CD4-positive, alpha-beta T cell treated with Interleukin-15 for 4 hours (primary cell): Measurements from ENCODE around the gene RRAD.
"Not testable (repeated sequence)": the region's sequence is repeated elsewhere in the genome, so short reads cannot be mapped to it uniquely, and the experiment has no call there.

Experiments
- DNase-seq: peaks from one replicate; pipeline ENCODE4 v3.0.0-alpha.2; 2020; ENCODE audit warnings: low spot score

The RRAD gene

GRCh38 chr16:66925322-66925840 is at the start of gene RRAD:
Gene RRAD, minus strand, starts transcription at chr16:66925535. Its CDS starts 356 bp downstream, at chr16:66925179.
- no peak for DNase-seq

GRCh38 chr16:66974932-66975246 is 49.6 kb upstream of the RRAD start:
- DNase-seq: peak; percentile 54

GRCh38 chr16:66974156-66974931 is 49.0 kb upstream of the RRAD start:
- DNase-seq: not testable (repeated sequence)

- DNase-seq: no peak
Measured at GRCh38 chr16:66973716-66974115, 48.4 kb upstream of the RRAD start.

GRCh38 chr16:66972983-66973382 is 47.6 kb upstream of the RRAD start:
- no peak for DNase-seq

- no peak for DNase-seq
Measured at GRCh38 chr16:66970775-66971720, 45.7 kb upstream of the RRAD start.

GRCh38 chr16:66968847-66969246 is 43.5 kb upstream of the RRAD start:
- DNase-seq: no peak

- DNase-seq: no peak
Measured at GRCh38 chr16:66964049-66964448, 38.7 kb upstream of the RRAD start.

- no peak for DNase-seq
Measured at GRCh38 chr16:66961914-66962313, 36.6 kb upstream of the RRAD start.

- peak; percentile 61 for DNase-seq
Measured at GRCh38 chr16:66961065-66961744, 35.9 kb upstream of the RRAD start, which contains the start of gene CES3. Gene CES3, plus strand, starts transcription at chr16:66961266. Its CDS starts 42 bp downstream, at chr16:66961308.

GRCh38 chr16:66960270-66960669 is 34.9 kb upstream of the RRAD start:
- DNase-seq: no peak

- no peak for DNase-seq
Measured at GRCh38 chr16:66959704-66960161, 34.4 kb upstream of the RRAD start.

- no peak for DNase-seq
Measured at GRCh38 chr16:66958857-66959703, 33.7 kb upstream of the RRAD start.

- not testable (repeated sequence) for DNase-seq
Measured at GRCh38 chr16:66956154-66956457, 30.8 kb upstream of the RRAD start.

- not testable (repeated sequence) for DNase-seq
Measured at GRCh38 chr16:66955363-66956153, 30.2 kb upstream of the RRAD start.

GRCh38 chr16:66954097-66954659 is 28.8 kb upstream of the RRAD start:
- DNase-seq: peak; percentile 77

- no peak for DNase-seq
Measured at GRCh38 chr16:66953462-66954096, 28.2 kb upstream of the RRAD start.

- DNase-seq: no peak
Measured at GRCh38 chr16:66952430-66953110, 27.2 kb upstream of the RRAD start.
